ENCODE measurements around the gene PTPRJ.

DNA sequence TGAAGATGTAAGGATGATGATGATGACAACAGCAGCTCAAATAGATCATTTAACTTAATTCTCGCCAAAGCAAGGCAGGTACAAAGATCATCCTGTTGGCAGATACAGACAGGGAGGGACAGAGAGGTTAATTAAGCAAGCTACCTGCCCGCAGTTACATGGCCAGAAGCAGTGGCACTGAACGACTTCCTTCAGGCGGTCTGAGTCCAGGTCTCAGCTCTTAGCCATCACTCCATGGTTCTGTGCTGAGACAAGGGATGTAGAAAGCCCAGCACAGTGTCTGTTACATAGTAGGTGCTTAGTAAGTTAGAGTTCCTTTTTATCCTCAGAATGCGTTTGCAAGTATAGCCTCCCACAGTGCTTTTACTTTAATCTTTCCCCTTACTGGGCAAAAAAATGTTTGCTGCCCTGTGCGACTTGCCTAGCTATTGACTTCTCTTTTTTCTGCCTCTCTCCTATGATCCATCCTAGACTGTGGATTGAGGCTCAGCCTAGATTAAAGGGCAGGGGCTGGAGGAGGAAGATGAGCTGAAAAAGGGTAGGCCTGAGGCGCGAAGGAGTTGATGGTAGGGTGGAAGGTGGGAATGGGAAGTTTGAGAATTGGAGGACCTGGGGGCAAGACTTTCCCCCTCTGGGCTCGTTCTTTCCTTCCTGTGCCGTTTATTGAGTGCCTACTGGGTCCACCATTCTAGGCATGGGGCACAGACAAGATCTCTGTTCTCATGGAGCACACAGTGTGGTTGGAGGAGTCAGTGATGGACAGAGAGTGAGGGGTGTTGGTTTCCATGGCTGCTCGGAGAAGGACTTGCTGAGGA, 128.1 kb downstream of the PTPRJ start:
- TF ChIP-seq, protein P1, sequence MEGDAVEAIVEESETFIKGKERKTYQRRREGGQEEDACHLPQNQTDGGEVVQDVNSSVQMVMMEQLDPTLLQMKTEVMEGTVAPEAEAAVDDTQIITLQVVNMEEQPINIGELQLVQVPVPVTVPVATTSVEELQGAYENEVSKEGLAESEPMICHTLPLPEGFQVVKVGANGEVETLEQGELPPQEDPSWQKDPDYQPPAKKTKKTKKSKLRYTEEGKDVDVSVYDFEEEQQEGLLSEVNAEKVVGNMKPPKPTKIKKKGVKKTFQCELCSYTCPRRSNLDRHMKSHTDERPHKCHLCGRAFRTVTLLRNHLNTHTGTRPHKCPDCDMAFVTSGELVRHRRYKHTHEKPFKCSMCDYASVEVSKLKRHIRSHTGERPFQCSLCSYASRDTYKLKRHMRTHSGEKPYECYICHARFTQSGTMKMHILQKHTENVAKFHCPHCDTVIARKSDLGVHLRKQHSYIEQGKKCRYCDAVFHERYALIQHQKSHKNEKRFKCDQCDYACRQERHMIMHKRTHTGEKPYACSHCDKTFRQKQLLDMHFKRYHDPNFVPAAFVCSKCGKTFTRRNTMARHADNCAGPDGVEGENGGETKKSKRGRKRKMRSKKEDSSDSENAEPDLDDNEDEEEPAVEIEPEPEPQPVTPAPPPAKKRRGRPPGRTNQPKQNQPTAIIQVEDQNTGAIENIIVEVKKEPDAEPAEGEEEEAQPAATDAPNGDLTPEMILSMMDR (IDR thresholded peaks at IDR 0.05): no peak
- TF ChIP-seq POLR2A (IDR thresholded peaks at IDR 0.05): no peak

Data from right lobe of liver (tissue), 4 donors.